Measurements from ENCODE around the gene AADACL3.

Gene AADACL3

GRCh38 chr1:12764016-12764415 lies 48.1 kb downstream of the AADACL3 start:
- no peak for DNase-seq (ENCODE audit: insufficient read length, low spot score)
- no peak for FAIRE-seq

- no peak for DNase-seq (ENCODE audit: insufficient read length, low spot score)
- no peak for FAIRE-seq
Observed at GRCh38 chr1:12769031-12769430, 53.1 kb downstream of the AADACL3 start.

GRCh38 chr1:12769976-12770505 lies 54.1 kb downstream of the AADACL3 start:
- DNase-seq (ENCODE audit: insufficient read length, low spot score): no peak
- no peak for FAIRE-seq

- no peak for FAIRE-seq
- DNase-seq (ENCODE audit: insufficient read length, low spot score): no peak
Observed at GRCh38 chr1:12770620-12771019, 54.7 kb downstream of the AADACL3 start.

- no peak for FAIRE-seq
- no peak for DNase-seq (ENCODE audit: insufficient read length, low spot score)
Observed at GRCh38 chr1:12771186-12771585, 55.3 kb downstream of the AADACL3 start.

GRCh38 chr1:12772520-12772919 lies 56.6 kb downstream of the AADACL3 start:
- DNase-seq (ENCODE audit: insufficient read length, low spot score) (no peak), FAIRE-seq (no peak)

GRCh38 chr1:12773438-12773837 lies 57.5 kb downstream of the AADACL3 start, which contains the start of gene PRAMEF12:
Gene PRAMEF12 (plus strand): TSS chr1:12773738. CDS start chr1:12774868, 1,130 bp downstream.
- DNase-seq (ENCODE audit: insufficient read length, low spot score): no peak
- no peak for FAIRE-seq

GRCh38 chr1:12774801-12775345 lies 59.0 kb downstream of the AADACL3 start:
- FAIRE-seq (no peak), DNase-seq (ENCODE audit: insufficient read length, low spot score) (no peak)

GRCh38 chr1:12775443-12775842 lies 59.5 kb downstream of the AADACL3 start:
- DNase-seq (ENCODE audit: insufficient read length, low spot score) (no peak), FAIRE-seq (no peak)

GRCh38 chr1:12776801-12777557 lies 61.1 kb downstream of the AADACL3 start:
- FAIRE-seq: no peak
- no peak for DNase-seq (ENCODE audit: insufficient read length, low spot score)

All from GM19239 (cell line).